NT2/D1 (cell line): Measurements from ENCODE around the gene COX17.

Experiments
- DNase-seq: peaks from one replicate; pipeline ENCODE4 v3.0.0-alpha.2; 2011; ENCODE audit warnings: low read depth, low spot score
- H3K27me3 ChIP-seq: 2 replicates; pipeline ENCODE4 v1.6.0; 2011; ENCODE audit warnings: mild to moderate bottlenecking; ENCODE audit not compliant: insufficient read length, insufficient read depth
- H3K36me3 ChIP-seq: 2 replicates; pipeline ENCODE4 v1.6.1; 2011; ENCODE audit warnings: mild to moderate bottlenecking, low read length, mixed read lengths; ENCODE audit not compliant: insufficient read depth, insufficient read length
- H3K4me1 ChIP-seq: 2 replicates; pipeline ENCODE4 v1.5.1; 2011; ENCODE audit not compliant: insufficient read depth, insufficient read length
- H3K4me3 ChIP-seq: 2 replicates; pipeline ENCODE4 v1.5.1; 2011; ENCODE audit warnings: low read depth; ENCODE audit not compliant: insufficient read length
- H3K9ac ChIP-seq: 2 replicates; pipeline ENCODE4 v1.6.0; 2011; ENCODE audit warnings: low read depth; ENCODE audit not compliant: insufficient read length
- H3K9me3 ChIP-seq: 2 replicates; pipeline ENCODE4 v1.5.1; 2011; ENCODE audit warnings: mild to moderate bottlenecking, low read length; ENCODE audit not compliant: insufficient read depth
- SUZ12 ChIP-seq: IDR thresholded peaks from 2 replicates; pipeline ENCODE4 v1.6.1; 2011; ENCODE audit not compliant: insufficient read length, insufficient read depth; ENCODE audit errors: extremely low read depth
- YY1 ChIP-seq: IDR thresholded peaks from 2 replicates; pipeline ENCODE4 v1.6.1; 2011; ENCODE audit not compliant: insufficient read length, insufficient read depth
- ZNF274 ChIP-seq: IDR thresholded peaks from 2 replicates; pipeline ENCODE4 v1.6.1; 2011; ENCODE audit warnings: mild to moderate bottlenecking, low read depth, low read length

COX17 gene

DNA sequence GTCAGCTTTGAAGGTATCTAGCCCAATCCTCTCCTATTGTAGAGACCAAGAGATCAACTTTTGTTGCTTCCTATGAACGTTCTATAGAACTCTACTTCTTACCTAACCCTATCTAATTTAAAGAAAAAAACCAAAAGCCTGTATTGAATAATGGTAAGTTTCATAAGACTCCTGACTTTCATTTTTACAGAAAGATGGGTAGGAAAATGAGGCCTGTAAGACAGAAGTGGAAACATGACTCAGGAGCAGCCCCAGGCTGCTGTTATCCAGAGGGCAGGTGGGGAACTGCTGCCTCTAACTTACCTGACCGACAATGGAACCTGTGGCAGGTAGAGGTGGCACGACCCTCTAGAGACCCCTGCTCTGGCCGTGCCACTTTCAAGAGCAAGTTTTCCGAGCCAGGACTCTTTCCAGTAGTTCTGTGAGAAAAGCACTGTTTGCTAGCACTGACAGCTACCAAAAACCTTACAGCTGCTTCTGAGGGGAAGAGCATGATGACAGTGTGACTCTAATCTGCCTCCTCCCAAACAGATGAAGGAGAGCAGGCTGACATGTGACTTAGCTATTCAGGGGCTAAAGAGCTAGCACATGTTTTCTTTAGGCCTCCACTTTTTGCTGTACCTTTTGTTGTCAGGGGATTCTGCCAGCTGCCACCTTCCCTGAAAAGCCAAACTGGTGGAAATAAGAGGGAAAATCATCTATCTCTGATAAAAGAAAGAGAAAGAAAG is 34.3 kb downstream of the COX17 start:
- no peaks in the 10 kb centered on the region for H3K4me1 ChIP-seq
- no peaks in the 10 kb centered on the region for H3K27me3 ChIP-seq
- H3K4me3 ChIP-seq = no peak overlapping the region
- H3K36me3 ChIP-seq = no peaks in the 10 kb centered on the region
- TF ChIP-seq SUZ12 = no peak
- no peak for TF ChIP-seq YY1
- no peak for TF ChIP-seq ZNF274
- no peak for DNase-seq
- H3K9me3 ChIP-seq = peaks cover 6% of the 10 kb centered on the region; the same call in 1 of the 2 replicates
- no peak overlapping the region for H3K9ac ChIP-seq

DNA sequence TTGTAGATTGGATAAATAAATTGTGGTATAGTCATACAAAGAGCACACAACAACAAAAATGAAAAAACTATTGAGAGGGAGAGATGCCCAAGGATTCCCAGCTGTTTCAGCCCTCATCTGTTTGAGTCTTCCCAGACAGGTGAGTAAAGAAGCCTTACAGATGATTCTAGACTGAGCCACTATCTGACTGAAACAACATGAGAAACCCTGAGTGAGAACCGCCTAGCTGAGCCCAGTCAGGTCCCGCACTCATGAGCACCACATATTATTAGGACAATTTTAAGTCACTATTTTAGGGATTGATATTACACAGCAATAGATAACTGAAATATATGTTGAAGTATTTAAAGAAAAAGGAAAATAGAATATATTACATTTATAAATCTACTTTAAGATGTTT is 35.8 kb downstream of the COX17 start:
- H3K4me3 ChIP-seq = no peak overlapping the region
- H3K36me3 ChIP-seq = no peaks in the 10 kb centered on the region
- no peaks in the 10 kb centered on the region for H3K4me1 ChIP-seq
- no peak overlapping the region for H3K9ac ChIP-seq
- peaks cover 6% of the 10 kb centered on the region; the same call in 1 of the 2 replicates for H3K9me3 ChIP-seq
- TF ChIP-seq ZNF274 = no peak
- TF ChIP-seq SUZ12 = no peak
- no peak for TF ChIP-seq YY1
- no peaks in the 10 kb centered on the region for H3K27me3 ChIP-seq
- DNase-seq = no peak

GRCh38 chr3:119639494-119640350 is 37.5 kb downstream of the COX17 start:
- Histone ChIP-seq H3K27me3 (no peaks in the 10 kb centered on the region), H3K9me3 (peaks cover 6% of the 10 kb centered on the region; the same call in 1 of the 2 replicates), H3K4me1 (no peaks in the 10 kb centered on the region), H3K36me3 (no peaks in the 10 kb centered on the region), H3K4me3 (no peak overlapping the region), H3K9ac (no peak overlapping the region)
- no peak for DNase-seq
- TF ChIP-seq ZNF274 = no peak
- no peak for TF ChIP-seq SUZ12
- TF ChIP-seq YY1 = no peak

DNA sequence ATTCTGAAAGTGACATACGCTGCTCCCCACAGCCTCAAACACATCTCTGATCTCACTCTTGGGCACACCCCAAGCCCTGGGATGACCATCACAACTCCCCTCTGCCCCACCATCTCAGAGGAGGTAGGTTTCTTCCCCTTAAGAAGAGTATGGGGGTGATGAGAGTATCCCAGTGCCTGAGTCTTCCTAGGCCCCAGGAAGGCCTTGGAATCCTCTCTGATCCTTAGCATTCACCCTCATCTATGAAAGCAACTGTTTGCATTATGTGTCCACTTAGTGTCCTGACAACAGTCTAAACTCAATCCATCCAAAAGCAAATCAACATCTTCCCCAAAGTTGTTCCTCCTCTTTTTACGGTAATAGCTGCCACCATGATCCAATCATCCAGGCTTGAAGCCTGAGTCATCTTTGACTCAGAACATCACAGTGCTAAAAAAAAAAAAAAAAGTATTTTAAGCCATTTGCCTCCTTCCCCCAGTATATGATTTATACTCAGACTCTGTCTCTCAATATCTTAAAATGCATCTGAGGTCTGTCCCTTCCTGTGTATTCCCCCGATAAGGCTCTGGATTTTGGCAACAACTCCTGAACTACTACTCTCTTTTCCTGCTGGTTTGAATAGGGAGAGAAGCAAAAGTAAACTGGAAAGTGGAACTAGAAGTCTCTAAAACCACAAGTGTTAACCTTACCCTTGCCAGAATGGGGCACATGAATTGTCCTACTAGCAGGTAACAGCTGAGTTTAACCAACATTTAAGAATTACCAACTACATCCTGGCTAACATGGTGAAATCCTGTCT is 39.3 kb downstream of the COX17 start:
- TF ChIP-seq ZNF274 (no peak), YY1 (no peak), SUZ12 (no peak)
- DNase-seq = no peak
- no peaks in the 10 kb centered on the region for H3K4me1 ChIP-seq
- H3K4me3 ChIP-seq = no peak overlapping the region
- H3K9ac ChIP-seq = no peak overlapping the region
- H3K36me3 ChIP-seq = no peaks in the 10 kb centered on the region
- no peaks in the 10 kb centered on the region for H3K27me3 ChIP-seq
- H3K9me3 ChIP-seq = peaks cover 6% of the 10 kb centered on the region; the same call in 1 of the 2 replicates

DNA sequence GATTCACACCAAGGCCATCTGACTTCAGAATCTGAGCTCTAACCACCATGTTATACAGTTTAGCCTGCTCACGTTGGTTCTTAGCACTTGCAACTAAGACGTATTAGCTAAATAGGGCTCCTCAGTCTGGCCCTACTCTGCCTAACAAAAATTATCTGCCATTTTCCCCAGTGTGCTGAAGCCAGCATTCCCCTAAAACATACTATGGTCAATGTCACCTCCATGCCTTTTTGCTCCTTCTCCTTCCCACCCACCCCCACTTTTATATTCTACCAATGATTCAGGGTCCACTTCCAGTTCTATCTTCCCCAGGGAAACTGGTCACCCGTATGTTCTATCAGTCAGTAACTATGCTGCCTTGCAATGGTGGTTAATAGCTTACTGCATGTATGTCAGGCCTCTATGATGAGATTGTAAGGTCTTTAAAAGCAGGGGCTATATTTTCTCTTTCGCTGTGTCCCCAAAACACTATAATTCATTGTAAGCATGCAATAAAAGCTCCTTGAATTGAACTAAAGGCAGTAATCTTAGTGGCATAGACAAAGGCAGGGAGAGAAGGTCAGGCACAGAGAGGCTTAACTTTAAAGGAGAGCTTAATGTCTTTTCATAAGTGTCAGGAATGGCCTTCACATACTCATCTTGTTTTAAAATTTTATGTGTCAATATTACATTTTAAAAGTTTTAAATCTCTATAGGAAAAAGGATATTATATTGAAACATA is 40.2 kb downstream of the COX17 start:
- H3K4me1 ChIP-seq = no peaks in the 10 kb centered on the region
- no peaks in the 10 kb centered on the region for H3K27me3 ChIP-seq

DNA sequence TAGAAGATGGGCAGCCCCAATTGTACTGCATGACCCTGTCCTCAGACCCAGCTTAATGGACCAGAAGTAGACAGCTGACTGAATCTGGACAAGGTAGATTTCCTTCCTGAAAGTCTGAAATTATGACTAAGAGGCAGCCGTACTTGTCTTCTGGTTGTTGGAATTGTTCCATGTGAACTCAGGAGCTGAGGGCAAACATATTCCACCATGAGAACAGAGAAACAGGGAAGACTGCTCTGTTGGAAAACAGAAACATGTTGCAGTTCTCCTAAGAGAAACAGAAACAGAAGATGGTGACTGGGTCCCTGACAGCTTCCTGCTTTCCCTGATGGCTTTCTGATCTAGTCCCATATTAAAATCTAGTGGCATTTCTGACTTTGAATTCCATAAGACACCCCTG is 41.0 kb downstream of the COX17 start:
- no peaks in the 10 kb centered on the region for H3K4me1 ChIP-seq
- no peaks in the 10 kb centered on the region for H3K27me3 ChIP-seq
- H3K36me3 ChIP-seq = no peaks in the 10 kb centered on the region
- DNase-seq = no peak
- no peak overlapping the region for H3K4me3 ChIP-seq
- TF ChIP-seq ZNF274 = no peak
- TF ChIP-seq YY1 = no peak
- H3K9ac ChIP-seq = no peak overlapping the region
- peaks cover 2% of the 10 kb centered on the region; the same call in 1 of the 2 replicates for H3K9me3 ChIP-seq

More for the DNA sequence above, 40.2 kb downstream of the COX17 start:
- H3K4me3 ChIP-seq = no peak overlapping the region
- DNase-seq = no peak
- no peak overlapping the region for H3K9ac ChIP-seq
- no peaks in the 10 kb centered on the region for H3K36me3 ChIP-seq
- TF ChIP-seq SUZ12 (no peak), YY1 (no peak), ZNF274 (no peak)
- peaks cover 6% of the 10 kb centered on the region; the same call in 1 of the 2 replicates for H3K9me3 ChIP-seq
